Posterior cingulate gyrus (tissue), 11 donors: ENCODE results near the gene OR1J1.

Source experiments
- DNase-seq, 10 donors: peaks; one replicate each; pipeline versions ENCODE4 v3.0.0 to v3.0.0-alpha.2; 2020 to 2021; ENCODE audit warnings: mixed read lengths in 3 of 10
- intact Hi-C: fragments of 100-400 bp; cut with DNase I; formaldehyde crosslinking; loops from one replicate; pipeline ENCODE4 v1.15.1; 2023

Gene OR1J1

GRCh38 chr9:122446819-122447484, 30.8 kb downstream of the OR1J1 start:
- intact Hi-C loops: no loop called here
- no peak for DNase-seq

- intact Hi-C loops: no loop called here
- no peak for DNase-seq
These were observed 32.5 kb downstream of the OR1J1 start for GRCh38 chr9:122445155-122445749.

GRCh38 chr9:122444041-122444733, 33.5 kb downstream of the OR1J1 start:
- no peak for DNase-seq
- intact Hi-C loops: no loop called here

GRCh38 chr9:122442568-122442967, 35.2 kb downstream of the OR1J1 start:
- no peak for DNase-seq
- intact Hi-C loops: no loop called here
